NCI-H345 treated with DMSO at 0.1 percent for 48 hours (cell line): ENCODE data around the gene CCBE1.
"Not testable (repeated sequence)": the region's sequence is repeated elsewhere in the genome, so short reads cannot be mapped to it uniquely, and the experiment has no call there.

Experiments
- DNase-seq: peaks from one replicate; lab custom pipeline; 2025; ENCODE audit not compliant: unreplicated experiment; lab: John Stamatoyannopoulos, UW

CCBE1 gene

GRCh38 chr18:59684777-59685176, 12.4 kb downstream of the CCBE1 start:
- no peak for DNase-seq

GRCh38 chr18:59681521-59682004, 15.7 kb downstream of the CCBE1 start:
- DNase-seq: no peak

- no peak for DNase-seq
These were observed 16.2 kb downstream of the CCBE1 start for GRCh38 chr18:59681051-59681450.

- DNase-seq: no peak
These were observed 21.9 kb downstream of the CCBE1 start for GRCh38 chr18:59675346-59675745.

GRCh38 chr18:59674903-59675270, 22.3 kb downstream of the CCBE1 start:
- no peak for DNase-seq

GRCh38 chr18:59674186-59674902, 22.9 kb downstream of the CCBE1 start:
- no peak for DNase-seq

- DNase-seq: peak; percentile 85
These were observed 24.9 kb downstream of the CCBE1 start for GRCh38 chr18:59672235-59672711.

GRCh38 chr18:59671551-59671950, 25.7 kb downstream of the CCBE1 start:
- DNase-seq: no peak

GRCh38 chr18:59669872-59670657, 27.2 kb downstream of the CCBE1 start:
- no peak for DNase-seq

- DNase-seq: no peak
These were observed 29.7 kb downstream of the CCBE1 start for GRCh38 chr18:59667488-59667887.

- DNase-seq: not testable (repeated sequence)
These were observed 31.2 kb downstream of the CCBE1 start for GRCh38 chr18:59666007-59666402.

- no peak for DNase-seq
These were observed 31.9 kb downstream of the CCBE1 start for GRCh38 chr18:59665057-59666006.

- DNase-seq: no peak
These were observed 32.9 kb downstream of the CCBE1 start for GRCh38 chr18:59664329-59664728.

- no peak for DNase-seq
These were observed 34.1 kb downstream of the CCBE1 start for GRCh38 chr18:59663096-59663495.

- no peak for DNase-seq
These were observed 35.1 kb downstream of the CCBE1 start for GRCh38 chr18:59661891-59662701.

GRCh38 chr18:59660786-59661743, 36.2 kb downstream of the CCBE1 start:
- DNase-seq: no peak

GRCh38 chr18:59660366-59660765, 36.9 kb downstream of the CCBE1 start:
- DNase-seq: no peak

GRCh38 chr18:59659508-59660170, 37.6 kb downstream of the CCBE1 start:
- no peak for DNase-seq

GRCh38 chr18:59658941-59659340, 38.3 kb downstream of the CCBE1 start:
- DNase-seq: no peak
